GM21717 (cell line): ENCODE data around the gene KLHL34.

Source experiments
- ATAC-seq: cut with Tn5 transposase; IDR thresholded peaks from one replicate; pipeline ENCODE4 v1.9.1; 2021; ENCODE audit warnings: mild to moderate bottlenecking, moderate library complexity; ENCODE audit not compliant: unreplicated experiment

The KLHL34 gene

DNA sequence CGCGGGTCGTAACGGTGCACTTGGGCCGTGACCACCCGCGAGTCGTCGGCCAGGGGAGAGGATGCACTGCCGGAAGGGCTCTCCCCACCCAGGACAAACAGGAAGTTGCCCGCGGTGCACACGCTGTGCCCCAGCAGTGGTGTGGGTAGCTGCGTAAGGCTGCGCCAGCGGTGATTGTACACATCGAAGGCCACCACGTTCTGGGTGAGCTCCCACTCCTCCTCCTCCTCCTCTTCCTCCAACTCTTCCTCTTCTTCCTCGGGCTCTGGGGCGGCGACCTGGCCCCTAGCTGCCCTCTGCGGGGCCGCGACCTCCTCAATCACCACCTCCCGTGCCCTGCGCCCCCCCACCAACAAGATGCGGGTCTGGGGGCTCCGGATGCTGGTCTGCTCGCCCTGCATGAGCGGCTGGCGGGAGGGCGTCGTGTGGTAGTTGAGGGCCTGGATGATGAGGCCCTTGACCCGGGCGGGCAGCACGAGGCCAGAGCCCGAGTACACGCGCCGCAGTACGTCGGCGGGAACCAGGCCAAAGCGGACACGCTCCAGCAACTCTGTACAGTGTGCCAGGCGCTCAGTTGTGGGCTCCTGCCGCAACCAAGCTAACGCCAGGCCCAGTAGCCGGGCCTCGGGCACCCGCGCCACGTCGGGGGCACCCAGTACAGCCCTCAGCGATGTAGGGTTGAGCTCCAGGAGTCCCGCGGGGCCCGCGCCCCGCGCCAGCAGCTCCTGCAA is 1.4 kb downstream of the KLHL34 start:
- ATAC-seq, result no peak

DNA sequence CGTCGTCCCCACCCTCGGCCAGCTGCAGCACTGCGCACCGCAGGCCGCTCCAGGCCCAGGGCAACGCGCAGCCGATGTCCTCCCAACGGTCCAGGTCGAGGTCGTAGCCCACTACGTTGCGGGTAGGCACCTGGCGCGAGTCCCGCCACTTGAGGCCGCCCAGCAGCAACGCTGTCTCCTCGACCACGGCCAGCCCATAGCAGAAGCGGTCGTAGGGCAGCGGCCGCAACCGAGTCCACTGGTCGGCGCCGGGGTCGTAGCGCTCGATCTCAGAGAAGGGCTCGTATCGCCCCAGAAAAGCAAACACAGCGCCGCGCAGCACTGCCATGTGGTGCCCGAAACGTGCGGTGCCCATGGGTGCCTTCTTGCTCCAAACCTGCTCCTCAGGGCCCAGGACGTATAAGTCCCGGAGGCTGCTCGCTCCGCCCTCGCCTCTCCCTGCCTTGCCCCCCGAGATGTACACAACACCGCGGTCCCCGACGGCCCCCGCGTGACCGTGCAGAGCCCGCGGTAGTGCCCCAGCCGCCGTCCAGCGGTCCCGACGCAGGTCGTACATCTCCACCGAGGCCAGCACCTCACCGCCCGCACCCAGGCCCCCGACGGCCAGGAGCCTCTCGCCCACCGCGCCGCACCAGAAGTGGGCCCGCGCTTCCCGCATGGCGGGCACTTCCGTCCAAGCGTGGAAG is 2.1 kb downstream of the KLHL34 start:
- no peak for ATAC-seq

DNA sequence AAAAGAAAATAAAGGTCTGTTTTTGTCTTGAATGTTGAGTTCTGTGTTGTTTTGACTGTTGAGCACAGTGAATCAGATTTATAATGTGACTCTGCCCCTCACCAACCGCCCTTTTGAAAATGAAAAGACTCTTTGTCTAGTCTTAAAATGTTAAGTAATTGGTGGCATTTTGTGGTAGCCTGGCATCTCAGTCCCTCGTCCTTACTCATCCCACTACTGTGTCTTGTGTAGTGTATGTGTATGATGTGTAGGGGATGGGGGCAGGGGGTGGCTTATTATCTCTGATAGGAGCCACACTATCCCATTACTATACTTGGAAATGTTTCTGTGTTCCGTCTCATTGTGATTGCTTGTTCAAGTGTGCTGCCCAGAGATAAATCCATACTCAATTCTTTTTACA is 12.2 kb downstream of the KLHL34 start:
- no peak for ATAC-seq

DNA sequence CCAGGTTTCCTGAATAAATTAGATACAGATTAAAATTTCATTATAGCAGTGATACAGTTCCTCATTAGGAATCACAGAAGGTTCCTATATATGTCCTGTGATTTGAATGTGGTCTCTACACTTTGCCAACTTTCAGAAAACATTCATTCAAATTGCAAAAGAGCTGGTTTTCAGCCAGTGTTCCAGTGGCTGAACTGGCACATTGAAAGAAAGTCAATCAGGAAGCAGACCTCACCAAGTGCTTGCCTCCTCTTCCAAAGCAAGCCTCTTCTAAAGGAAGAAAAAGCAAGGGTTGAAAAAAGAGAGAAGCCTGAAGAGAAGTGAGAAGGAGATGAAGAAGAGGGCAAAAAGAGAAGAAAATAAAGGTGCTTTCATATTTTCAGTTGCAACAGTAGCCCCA is 12.7 kb downstream of the KLHL34 start:
- ATAC-seq, result no peak

DNA sequence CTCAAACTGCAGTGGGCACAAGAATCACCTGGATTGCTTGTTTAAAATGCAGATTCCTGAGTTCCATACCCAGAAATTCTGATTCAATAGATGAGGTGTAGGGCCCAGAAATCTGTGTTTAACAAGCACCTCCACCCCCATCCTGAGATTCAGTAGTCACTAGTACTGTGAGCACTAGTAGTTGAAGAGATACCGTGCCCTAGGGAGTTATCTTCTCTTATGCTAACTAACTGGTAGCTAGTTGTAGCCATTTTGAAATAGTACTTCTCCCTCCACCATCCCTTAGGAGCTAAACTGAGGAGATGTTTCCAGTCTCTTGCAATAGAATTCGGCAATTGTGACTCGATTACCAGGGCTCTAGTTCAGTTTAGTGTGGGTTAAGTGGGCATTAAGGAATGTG is 18.4 kb downstream of the KLHL34 start:
- ATAC-seq, result no peak

DNA sequence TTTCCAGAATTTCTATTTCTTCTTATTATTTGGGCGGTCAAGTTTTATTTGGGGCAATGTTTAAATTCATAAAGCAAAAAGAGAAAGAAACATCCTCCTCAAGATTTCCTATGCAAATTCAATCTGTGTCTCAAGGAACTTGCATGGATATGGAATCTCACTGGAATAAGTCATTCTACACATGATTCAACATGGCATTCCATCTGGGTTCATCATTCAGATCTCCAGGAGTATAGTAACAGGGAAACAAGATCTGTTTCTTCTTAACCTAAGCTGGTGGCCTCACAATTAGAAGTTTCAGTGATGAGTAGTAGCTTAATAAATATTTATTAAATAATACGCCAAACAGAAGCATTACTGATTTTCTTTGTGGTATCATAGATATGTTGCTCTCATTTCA is 19.8 kb downstream of the KLHL34 start:
- no peak for ATAC-seq

DNA sequence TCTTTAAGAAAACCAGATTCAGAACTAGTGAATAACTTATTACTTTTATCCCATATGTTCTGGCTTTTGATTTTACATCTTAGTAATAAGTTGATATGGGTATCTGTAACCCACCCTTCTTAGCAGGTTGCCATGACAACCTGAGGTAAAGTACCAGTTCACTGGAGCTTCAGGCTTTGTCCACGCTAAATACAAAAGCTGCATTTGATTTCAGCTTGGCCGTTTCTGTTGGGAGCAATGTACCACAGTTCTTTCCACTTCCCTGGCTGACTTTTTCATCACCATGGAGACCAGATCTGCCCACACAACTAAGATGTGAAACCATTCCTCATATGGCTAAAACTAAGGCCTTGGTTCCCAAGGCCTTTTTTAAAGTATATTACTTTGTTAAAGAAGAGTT is 26.1 kb downstream of the KLHL34 start:
- no peak for ATAC-seq

DNA sequence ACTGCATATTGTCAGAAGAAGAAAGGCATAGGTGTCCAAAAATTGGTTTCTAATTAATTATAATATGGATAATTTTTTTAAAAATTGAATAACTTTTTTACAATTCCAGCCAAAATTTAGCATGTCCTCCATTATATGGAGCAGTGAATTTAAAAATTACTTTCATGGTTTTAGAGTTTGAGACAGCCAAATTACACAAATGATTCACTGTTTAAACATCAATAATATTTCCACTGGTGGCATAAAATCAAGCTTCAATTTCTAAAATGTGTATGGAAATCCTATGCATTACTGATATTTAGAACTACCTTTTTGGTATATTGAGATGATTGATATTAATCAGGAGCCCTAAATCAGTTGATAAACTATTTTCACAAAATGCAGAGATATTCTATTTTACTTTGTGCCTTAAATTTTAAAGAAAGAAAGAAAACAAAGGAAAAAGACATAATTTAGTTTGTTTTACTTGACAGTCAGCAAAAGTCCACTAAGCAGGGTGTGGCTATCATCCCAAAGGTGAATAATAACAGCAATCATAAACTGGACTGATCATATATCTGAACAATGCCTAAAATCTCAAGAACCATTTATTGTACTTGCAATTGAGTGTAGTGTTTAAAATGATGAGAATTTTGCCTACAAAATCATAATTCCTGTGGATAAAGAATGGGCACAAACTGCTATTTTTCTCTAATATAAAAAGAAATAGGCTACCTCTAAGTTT is 34.2 kb downstream of the KLHL34 start:
- ATAC-seq, result no peak

DNA sequence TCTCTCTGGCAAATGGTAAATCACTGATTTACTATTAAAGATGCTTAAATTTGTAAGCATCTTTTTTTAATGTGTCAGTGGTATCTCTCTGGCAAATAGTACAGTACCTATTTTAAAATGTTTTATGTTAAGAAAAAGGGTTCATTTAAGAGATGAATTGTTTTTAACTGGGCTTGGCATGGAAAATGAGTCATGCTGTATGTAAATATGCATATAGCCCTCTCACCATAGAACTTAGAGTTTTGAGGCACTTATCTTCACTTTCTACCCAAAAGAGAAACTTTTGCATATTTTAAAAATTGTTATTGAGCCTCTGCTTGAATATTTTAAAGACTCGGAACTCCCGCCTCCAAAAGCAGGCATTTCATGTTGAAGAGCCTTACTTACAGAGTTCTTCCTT is 37.9 kb downstream of the KLHL34 start:
- ATAC-seq, result no peak

DNA sequence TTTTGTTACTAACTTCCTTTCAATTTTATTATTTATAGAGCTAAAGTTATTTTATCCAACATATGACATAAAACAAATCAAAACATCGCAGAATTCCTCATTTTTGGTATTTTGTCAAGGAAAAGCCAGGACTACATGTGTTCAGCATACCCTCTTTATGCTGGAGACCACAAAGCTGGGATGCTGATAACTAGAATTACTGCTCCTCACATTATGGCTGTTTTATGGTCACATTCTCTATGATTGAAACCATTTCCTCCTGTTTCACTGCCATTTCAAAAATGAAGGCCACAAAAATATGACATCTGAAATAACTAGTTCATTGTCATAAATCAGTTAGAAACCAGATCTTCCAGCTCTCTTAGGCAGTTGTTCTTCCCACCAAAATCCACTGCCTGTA is 41.7 kb downstream of the KLHL34 start:
- no peak for ATAC-seq

DNA sequence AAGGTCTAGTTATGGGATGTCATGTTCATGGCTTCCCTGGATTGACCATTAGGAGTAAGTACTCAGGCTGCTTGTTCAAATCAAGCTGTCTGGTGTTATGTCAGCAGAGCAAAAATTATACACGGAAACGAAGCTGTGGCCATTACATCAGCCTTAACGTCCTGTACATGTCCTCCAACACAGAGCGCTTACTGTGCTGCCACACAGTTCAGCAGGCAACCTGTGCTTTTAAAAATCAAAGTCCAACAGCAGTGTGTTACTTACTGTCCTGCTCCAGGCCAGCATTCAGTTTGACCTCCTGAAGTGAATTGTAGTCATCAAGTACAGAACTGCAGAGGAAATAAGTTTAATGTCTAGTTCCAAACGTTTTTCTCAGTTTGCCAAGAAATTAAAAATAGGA is 46.0 kb downstream of the KLHL34 start:
- no peak for ATAC-seq

DNA sequence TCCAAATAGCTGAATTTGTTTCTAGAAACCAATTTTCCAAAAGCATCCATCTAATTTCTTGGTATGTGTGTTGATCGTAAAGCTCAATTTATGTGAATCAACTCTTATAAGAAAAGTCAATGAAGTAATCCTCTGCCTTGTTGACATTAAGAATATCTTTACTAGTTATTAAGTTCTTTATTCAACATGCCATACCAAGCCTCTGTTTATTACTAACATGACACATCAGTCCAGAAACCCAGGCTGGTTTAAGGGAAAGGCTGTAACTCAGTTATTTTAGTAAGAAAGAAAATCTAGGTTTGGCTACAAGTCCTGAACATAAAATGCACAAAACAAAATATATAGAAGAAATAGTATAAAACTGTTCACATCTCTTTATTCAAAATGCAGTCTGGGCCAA is 48.0 kb downstream of the KLHL34 start:
- no peak for ATAC-seq

DNA sequence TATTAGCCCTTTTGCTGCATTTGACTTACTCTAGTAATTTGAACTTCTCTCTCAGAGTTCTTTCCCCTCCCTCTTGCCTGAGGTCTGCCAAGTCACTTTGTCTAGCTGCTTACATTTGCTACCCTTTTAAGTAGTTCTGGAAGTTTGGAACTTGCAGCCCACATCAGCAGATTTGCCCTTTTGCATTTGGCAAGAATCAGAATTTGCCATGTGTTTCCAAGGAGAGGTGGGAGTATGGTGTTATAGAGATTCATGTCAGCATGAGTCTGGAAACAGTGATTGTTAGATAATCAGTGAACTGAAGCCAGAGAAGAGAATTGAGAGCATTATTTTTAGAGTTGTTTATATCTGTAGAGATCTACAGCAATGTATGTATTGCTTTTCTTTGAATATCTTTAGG is 52.1 kb downstream of the KLHL34 start:
- no peak for ATAC-seq
